Fibroblast of mammary gland (primary cell): ENCODE measurements around the gene ODF2L.

Experiments used
- DNase-seq: peaks from one replicate; pipeline ENCODE4 v3.0.0-alpha.2; 2010; ENCODE audit warnings: low read depth
- H3K4me3 ChIP-seq: 2 replicates; pipeline ENCODE4 v1.5.1; 2011; ENCODE audit warnings: low read depth, mild to moderate bottlenecking, low read length, moderate library complexity; ENCODE audit not compliant: control insufficient read depth
- TF ChIP-seq, protein P1 (sequence below): conservative IDR thresholded peaks from 2 replicates; pipeline ENCODE4 v1.5.1; 2011; ENCODE audit warnings: low read depth, low read length, inconsistent platforms; ENCODE audit not compliant: control insufficient read depth, insufficient read depth

ODF2L gene, protein sequence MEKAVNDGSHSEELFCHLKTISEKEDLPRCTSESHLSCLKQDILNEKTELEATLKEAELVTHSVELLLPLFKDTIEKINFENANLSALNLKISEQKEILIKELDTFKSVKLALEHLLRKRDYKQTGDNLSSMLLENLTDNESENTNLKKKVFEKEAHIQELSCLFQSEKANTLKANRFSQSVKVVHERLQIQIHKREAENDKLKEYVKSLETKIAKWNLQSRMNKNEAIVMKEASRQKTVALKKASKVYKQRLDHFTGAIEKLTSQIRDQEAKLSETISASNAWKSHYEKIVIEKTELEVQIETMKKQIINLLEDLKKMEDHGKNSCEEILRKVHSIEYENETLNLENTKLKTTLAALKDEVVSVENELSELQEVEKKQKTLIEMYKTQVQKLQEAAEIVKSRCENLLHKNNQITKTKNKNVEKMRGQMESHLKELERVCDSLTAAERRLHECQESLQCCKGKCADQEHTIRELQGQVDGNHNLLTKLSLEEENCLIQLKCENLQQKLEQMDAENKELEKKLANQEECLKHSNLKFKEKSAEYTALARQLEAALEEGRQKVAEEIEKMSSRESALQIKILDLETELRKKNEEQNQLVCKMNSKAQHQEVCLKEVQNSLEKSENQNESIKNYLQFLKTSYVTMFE

DNA sequence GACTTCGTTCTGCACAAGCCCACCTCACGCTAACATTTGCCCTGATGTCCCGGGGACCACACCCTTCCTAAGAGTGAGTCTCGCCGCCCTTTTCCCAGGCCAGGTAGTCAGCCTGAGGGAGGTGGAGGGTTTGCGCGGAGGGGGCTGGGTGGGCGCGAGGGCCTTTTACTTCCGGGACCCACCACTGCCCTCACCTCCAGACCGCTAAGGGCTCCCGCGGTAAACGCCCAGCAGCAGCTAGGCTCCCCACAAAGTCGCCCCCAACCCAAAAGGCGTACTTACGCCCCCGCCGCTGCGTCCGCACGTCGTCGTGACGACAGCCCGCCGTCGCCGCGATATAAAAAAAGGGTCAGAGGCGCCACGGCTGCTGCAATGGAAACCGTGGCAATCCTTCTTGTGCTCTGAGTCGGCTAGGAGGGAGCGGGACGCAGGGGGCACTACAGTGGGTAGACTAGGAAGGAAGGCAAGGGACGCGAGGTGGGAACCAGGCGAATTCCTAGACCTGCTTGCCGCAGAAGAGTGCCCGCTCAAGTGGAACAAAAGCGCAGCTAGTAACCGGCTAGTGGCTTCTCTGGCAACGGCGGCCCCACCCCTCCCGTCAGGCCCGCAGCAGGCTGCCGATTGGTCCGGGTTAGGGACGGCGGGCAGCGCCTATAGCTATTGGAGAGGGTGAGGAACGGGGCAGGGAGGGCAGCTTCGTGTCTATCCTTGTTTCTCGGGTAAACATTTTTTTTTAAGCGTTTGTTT lies at the start of gene ODF2L:
Gene ODF2L (minus strand): TSS at position 573 of the 747 bp plus-strand sequence. CDS start 9,296 bp downstream, outside the sequence.
- TF ChIP-seq, protein P1, sequence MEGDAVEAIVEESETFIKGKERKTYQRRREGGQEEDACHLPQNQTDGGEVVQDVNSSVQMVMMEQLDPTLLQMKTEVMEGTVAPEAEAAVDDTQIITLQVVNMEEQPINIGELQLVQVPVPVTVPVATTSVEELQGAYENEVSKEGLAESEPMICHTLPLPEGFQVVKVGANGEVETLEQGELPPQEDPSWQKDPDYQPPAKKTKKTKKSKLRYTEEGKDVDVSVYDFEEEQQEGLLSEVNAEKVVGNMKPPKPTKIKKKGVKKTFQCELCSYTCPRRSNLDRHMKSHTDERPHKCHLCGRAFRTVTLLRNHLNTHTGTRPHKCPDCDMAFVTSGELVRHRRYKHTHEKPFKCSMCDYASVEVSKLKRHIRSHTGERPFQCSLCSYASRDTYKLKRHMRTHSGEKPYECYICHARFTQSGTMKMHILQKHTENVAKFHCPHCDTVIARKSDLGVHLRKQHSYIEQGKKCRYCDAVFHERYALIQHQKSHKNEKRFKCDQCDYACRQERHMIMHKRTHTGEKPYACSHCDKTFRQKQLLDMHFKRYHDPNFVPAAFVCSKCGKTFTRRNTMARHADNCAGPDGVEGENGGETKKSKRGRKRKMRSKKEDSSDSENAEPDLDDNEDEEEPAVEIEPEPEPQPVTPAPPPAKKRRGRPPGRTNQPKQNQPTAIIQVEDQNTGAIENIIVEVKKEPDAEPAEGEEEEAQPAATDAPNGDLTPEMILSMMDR = no peak
- peak within 1 kb of the TSS; percentile 90 for H3K4me3 ChIP-seq
- DNase-seq = peak; percentile 77

DNA sequence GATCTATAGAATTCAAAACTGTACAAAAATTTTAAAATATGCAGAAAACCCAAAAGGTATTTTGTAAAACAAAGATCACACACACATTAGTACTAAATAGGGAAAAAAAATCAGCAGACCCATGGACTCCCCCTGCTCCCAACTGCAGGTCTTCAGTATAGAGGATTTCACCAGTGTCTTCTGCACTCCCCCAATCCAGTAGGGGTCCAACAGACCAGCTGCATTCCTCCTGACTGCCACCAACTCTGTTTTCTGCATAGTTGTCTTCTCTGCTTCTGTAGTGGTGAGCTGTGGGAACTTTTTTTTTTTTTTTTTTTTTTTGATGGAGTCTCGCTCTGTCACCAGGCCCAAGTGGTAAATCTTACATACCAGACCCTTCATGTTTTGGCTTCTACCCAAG lies 49.8 kb upstream of the ODF2L start:
- no peak for DNase-seq
- no peak overlapping the region for H3K4me3 ChIP-seq
- TF ChIP-seq, protein P1 = no peak

DNA sequence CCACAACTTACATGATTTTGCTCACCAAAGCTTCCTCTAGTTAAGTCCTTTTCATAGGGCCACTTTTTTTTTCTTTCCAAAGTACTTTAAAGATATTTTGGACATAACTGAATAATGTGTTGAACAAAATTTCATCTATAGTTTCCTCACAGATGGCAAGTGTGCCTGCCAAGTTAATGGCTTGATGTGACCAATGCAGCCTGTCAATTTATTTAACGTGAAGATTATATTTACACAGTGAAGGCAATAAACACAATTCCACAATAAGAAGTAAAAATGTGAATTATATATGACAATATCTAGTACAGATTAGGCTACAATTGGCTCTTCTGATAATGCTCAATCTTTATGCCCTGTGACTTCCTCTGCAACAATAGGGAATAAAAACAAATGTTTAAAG lies 45.9 kb upstream of the ODF2L start:
- TF ChIP-seq, protein P1 = no peak
- DNase-seq = no peak
- no peak overlapping the region for H3K4me3 ChIP-seq

GRCh38 chr1:86441581-86441980 lies 45.5 kb upstream of the ODF2L start:
- DNase-seq = no peak
- no peak overlapping the region for H3K4me3 ChIP-seq
- TF ChIP-seq, protein P1 = no peak

GRCh38 chr1:86436041-86436440 lies 39.9 kb upstream of the ODF2L start:
- TF ChIP-seq, protein P1 = no peak
- no peak for DNase-seq
- H3K4me3 ChIP-seq = no peak overlapping the region

- TF ChIP-seq, protein P1 = no peak
- no peak for DNase-seq
- no peak overlapping the region for H3K4me3 ChIP-seq
Observed at GRCh38 chr1:86435327-86435726, 39.2 kb upstream of the ODF2L start.
